Measurements from ENCODE around the gene MCF2L.

MCF2L gene

DNA sequence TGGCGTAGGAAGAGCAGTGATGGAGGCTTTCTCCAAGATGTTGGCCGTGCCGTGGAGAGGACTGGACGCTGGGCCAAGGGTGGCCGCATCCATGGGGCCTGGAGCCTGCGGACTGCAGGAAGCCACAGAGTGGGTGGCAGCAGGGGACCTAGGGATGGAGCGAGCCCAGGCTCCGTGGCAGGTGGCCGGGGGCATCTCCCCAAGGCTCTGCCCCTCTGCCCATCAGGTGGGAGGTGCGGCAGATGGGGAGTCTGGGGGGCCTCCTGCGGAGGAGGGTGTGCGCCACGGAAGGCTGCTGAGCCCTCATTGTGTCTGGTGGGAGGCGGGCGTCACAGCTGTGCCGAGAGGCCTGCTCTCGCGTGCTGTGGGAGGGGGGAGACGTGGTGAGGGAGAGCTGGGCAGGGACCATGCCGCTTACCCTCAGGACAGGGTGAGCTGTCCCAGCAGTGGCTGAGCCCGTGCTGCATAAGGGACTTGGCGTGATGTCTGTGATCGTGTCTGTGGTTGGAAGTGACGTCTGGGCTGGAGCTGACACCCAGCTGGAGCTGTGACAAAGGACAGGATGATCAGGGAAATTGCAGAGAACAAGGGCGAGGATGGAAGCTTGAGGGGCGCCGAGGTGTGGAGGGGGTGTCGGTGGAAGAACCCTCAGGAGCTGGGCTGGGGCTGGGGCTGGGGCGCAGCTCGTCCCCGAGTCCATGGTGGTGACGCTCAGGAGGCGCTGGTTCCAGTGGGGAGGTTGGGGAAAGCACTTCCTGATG lies 13.4 kb downstream of the MCF2L start:
- DNase-seq (ENCODE audit: low read depth) = no peak

DNA sequence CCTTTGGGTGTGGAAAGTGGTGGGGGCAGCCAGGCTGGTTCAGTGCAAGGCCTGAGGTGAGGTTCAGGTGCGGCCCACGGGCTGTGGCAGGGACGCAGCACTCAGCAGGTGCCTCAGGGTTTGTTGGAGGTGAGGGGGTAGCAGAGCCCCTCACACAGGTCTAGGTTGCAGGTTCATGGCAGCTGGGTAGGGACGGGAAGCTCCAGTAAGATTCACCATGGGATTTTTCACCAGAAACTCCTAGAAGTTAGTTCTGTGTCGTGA lies 14.0 kb downstream of the MCF2L start:
- DNase-seq (ENCODE audit: low read depth) = no peak

DNA sequence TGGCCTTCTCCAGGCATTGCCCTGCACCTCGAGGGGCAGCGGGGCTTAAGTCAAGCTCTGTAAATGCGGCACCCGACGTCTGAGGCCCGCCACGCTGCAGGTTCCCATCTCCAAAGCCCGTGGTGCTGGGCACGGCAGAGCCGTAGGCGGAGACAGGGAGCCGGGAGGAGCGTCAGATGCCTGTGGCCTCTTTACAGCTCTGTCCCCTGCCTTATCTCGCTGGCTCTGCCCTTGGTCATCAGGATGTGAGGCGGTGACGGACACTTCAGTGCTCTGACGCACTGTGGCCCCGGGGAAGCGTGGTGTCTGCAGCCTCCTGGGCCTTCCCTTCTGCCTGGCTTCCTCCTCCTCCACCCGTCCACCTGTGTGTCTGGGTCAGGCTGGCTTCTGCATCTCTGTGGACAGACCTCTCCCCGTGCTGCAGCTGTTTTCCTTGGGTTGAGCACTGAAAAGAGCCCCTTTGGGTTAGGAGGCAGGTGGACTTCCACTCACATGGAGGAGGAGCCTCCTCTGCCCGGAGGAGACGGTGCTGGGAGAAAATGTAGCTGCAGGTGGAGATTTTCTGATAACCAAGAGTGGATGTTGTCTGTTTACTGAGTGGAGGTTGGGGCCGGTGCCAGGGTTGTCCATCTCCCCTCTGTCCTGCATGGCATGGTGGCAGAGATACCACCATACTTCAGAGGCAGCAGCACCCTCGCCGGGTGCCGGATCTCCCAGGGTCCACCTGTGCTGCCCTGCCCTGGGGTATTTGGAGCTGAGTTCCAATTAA lies 14.6 kb downstream of the MCF2L start:
- DNase-seq (ENCODE audit: low read depth) = no peak

GRCh38 chr13:112984501-112984900 lies 15.5 kb downstream of the MCF2L start:
- DNase-seq (ENCODE audit: low read depth) = no peak

DNA sequence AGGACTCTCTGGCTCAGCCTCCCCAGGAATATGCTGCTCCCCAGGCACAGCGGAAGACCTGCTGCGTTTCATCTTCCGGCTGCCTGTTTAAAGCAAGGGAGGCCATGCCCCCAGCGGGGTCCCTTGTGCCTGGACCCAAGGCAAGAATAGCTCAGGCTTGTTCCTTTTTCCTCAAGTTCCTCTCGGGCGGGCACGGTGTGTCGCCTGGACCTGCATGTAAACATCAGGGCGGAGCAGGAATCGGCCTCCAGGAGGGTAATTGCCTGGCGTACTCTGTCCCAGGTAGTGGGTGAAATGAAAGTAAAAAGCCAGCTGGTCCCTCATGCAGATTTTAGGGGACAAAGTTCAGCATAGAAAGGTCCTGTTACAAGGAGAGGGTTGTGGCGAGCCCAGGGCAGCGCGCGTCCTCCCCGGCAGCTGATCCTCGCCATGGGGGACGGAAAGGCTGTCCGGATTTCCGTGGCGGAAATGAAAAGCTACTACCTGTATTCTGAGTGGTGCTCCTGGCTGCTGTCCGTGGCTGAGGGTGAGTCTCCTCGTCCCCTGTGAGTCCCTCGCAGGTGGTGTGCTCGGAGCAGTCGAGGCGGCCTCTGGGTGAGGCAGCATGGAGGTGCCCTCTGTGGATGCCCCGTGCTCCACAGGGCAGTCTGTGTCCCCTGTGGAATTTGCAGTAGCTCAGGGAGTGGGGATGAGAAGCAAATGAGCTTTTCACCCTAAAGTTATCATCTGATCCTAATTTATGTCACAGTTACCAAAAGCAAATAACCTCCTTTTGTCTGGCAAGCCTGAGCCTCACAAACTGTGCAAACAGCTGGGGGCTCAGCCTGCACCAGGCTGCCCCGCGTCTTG lies 16.2 kb downstream of the MCF2L start:
- no peak for DNase-seq (ENCODE audit: low read depth)

GRCh38 chr13:112985803-112986408 lies 16.9 kb downstream of the MCF2L start:
- no peak for DNase-seq (ENCODE audit: low read depth)

- no peak for DNase-seq (ENCODE audit: low read depth)
Observed at GRCh38 chr13:112986470-112986869, 17.5 kb downstream of the MCF2L start.

- no peak for DNase-seq (ENCODE audit: low read depth)
Observed at GRCh38 chr13:112986946-112987681, 18.1 kb downstream of the MCF2L start.

- no peak for DNase-seq (ENCODE audit: low read depth)
Observed at GRCh38 chr13:112987682-112988024, 18.6 kb downstream of the MCF2L start.

DNA sequence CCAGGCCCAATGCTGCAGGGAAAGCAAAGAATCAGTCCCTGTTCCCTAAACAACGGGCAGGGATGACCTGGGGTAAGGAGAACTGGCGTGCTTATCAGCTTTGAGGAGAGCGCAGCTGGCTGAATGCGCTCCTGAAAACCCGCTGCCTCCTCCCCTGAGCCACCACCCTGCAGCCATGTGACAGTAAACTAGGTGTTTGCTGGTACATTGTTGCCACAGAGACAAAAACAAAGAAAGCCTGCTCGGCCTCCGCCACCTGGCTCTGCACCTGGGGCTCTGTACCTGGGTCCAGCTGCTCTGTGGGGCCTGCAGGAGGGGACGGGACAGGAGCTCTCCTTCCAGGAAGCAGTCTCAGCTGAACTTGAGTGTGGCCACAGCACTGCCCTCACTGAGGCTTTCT lies 21.8 kb downstream of the MCF2L start:
- DNase-seq (ENCODE audit: low read depth) = no peak

- no peak for DNase-seq (ENCODE audit: low read depth)
Observed at GRCh38 chr13:112991609-112992008, 22.6 kb downstream of the MCF2L start.

DNA sequence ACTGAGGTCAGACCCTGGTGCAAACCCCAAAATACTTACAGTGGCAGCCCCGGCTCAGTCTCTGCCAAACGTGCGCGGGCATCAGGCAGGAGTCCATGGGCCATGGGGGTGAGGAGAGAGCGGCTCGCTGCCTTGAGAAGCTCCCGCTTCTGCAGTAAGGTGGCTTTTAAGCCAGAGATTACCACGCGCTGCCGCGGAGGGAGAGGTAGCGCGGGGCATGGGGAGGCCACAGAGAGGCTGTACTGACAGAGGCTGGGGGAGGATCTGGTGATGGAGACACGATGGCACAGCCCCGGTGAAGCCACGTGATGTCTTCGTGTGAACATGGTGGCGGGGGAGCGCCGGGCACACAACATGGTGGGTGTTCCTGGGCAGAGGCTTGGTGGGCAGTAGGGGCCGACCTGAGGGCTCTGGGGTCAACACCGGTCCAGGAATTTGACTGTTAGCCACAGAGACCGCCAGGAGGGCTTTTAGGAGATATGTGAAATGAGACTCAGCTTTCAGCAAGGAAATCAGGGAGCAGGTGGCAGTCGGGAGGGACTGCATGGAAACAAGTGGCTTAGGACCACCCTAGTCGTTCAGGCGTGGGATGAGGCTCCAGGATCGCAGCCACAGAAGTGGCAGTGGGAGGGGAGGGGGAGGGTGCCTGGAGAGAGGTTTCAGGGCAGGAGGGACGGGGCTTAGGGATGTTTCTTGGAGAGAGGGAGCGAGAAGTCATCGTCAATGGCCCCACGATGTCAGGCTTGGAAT lies 24.1 kb downstream of the MCF2L start:
- DNase-seq (ENCODE audit: low read depth) = no peak

GRCh38 chr13:112994084-112994780 lies 25.2 kb downstream of the MCF2L start:
- DNase-seq (ENCODE audit: low read depth) = no peak

- no peak for DNase-seq (ENCODE audit: low read depth)
Observed at GRCh38 chr13:112994781-112995355, 25.9 kb downstream of the MCF2L start.

DNA sequence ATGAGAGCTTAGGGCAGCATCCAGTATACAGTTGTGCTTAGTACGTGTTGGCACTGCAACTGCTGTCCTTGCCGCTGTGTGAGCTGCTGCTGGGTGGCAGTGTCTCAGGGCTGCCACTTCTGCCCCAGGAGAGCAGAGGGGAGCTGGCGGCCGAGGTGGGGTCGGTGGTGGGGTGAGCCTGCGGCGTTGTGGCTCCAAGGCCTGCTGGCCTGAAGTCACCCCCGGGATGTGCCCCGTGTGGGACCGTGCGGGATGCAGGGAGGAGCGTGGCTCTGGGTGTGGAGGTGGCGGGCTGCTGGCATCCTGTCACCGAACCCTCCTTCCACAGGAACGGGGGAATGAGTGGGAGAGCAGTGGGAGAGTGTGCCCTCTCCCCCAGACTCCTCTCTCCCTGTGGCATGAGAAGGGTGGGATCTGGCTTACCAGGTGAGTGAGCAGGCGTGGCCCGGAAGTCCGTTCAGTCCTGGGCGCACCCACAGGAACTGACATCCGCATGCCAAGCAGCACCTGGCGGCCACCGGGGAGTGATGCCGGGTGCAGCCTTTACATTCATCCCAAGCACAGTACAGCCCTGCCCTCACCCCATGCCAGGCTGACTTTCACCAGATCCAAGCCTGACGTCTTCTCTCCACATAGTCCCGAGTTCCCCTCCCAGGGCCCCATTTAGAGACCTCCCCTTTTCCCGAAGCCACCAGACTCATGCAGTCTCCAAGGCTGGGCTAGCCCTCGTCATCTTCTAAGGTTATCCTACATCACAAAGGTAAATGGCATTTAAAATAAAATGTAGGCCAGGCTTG lies 26.6 kb downstream of the MCF2L start:
- DNase-seq (ENCODE audit: low read depth) = no peak

GRCh38 chr13:112996671-112997091 lies 27.7 kb downstream of the MCF2L start:
- no peak for DNase-seq (ENCODE audit: low read depth)

DNA sequence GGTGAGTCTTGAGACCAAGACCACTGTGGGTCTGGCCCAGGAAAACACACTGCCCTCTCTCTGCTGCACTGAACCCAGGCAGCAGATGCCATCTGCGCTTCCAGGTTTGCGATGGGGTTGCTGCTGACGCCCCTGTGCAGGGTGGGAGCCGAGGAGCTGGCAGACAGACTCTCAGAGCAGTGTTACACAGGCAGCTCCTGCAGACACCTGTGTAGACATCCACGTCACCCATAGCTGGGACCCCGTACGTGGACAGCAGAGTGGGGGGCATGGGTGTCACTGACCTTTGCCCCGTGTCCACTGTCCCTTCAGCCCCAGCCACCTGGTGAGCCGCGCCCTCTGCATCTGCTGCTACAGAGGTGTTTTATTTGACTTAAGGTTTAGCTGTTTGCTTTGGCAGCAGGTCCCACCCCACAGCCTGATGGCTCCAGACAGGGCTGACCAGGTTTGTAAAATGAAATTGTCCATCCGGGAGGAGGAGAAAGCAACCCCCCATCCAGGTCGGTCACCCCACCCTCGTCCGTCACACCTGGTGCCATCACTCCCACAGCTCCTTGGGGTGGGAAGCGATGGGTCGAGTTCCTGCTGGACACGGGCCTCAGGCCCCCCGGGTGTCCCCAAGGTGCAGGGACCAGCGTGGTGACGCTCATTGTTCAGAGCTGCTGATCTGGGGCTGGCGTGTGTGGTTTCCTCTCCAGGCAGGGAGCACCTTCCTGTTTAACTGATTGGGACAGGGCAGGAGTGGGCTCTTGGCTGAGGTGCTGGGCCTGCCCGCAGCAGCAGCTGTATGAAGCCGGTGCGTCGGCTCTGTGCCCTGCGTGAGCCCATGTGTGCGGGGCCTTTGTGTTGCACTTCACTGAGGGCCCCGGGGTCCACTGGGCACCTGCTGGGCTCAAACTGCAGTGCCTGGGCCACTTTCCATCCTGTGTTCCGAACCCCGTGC lies 28.4 kb downstream of the MCF2L start:
- no peak for DNase-seq (ENCODE audit: low read depth)
